Cardiac muscle cell (in vitro differentiated cells and primary cell): Measurements from ENCODE around the gene ESYT3. TPM values are rescaled to one million over a fixed set of nuclear protein-coding genes. Genes with fewer than 3 reads are reported as not detected.

Experiments
- DNase-seq, 2 donors: peaks; one replicate each; pipeline versions ENCODE4 v3.0.0 to v3.0.0-alpha.2; 2010 to 2017; ENCODE audit warnings: low read depth in 1 of 2, low spot score in 1 of 2
- H3K27ac ChIP-seq: fragments of 200-600 bp; sonication (generic); 2 replicates; pipeline ENCODE4 v1.5.1; 2016
- H3K27me3 ChIP-seq: fragments of 200-600 bp; sonication (generic); 2 replicates; pipeline ENCODE4 v1.6.0; 2016; ENCODE audit warnings: control low read depth
- H3K36me3 ChIP-seq: fragments of 200-600 bp; sonication (generic); 2 replicates; pipeline ENCODE4 v1.5.1; 2016; ENCODE audit warnings: control low read depth
- H3K4me1 ChIP-seq: fragments of 200-600 bp; sonication (generic); 2 replicates; pipeline ENCODE4 v1.8.1; 2017; ENCODE audit warnings: low read depth, mild to moderate bottlenecking, mixed run types
- H3K4me3 ChIP-seq: fragments of 200-600 bp; sonication (generic); 2 replicates; pipeline ENCODE4 v1.5.1; 2016; ENCODE audit warnings: mild to moderate bottlenecking
- H3K9me3 ChIP-seq: fragments of 200-600 bp; sonication (generic); 2 replicates; pipeline ENCODE4 v1.5.1; 2017; ENCODE audit warnings: low read depth, mild to moderate bottlenecking, control low read depth
- CTCF ChIP-seq: IDR thresholded peaks from 2 replicates; pipeline ENCODE4 v1.5.1; 2012; ENCODE audit warnings: low read depth, mild to moderate bottlenecking, low read length
- polyA plus RNA-seq: library from polyadenylated mRNA; unstranded; fragments of >200 nt; fragmentation: Nextera tagmentation; extraction: Ambion mirVana; gene quantifications from 2 replicates; pipeline ENCODE4 v1.2.1, GENCODE V29; 2016
- total RNA-seq: library from RNA; depleted of rRNA; stranded (reverse); fragments of >200 nt; gene quantifications from 2 replicates; pipeline ENCODE4 v1.2.3, GENCODE V29; 2016

The ESYT3 gene
- total and polyA plus RNA-seq, 2 experiments from 2014 or later: 1.8 to 6.3 TPM

GRCh38 chr3:138441256-138441655 lies 6.8 kb downstream of the ESYT3 start:
- H3K36me3 ChIP-seq: no peaks in the 10 kb centered on the region
- peaks cover 29% of the 10 kb centered on the region for H3K4me1 ChIP-seq
- TF ChIP-seq CTCF: no peak
- DNase-seq: no peak
- no peak overlapping the region for H3K4me3 ChIP-seq
- no peak overlapping the region for H3K27ac ChIP-seq
- H3K9me3 ChIP-seq: no peaks in the 10 kb centered on the region
- H3K27me3 ChIP-seq: peaks cover 12% of the 10 kb centered on the region

GRCh38 chr3:138441742-138442141 lies 7.3 kb downstream of the ESYT3 start:
- no peak overlapping the region for H3K4me3 ChIP-seq
- DNase-seq: peak in 1 of 2 donors; percentile 53
- no peak for TF ChIP-seq CTCF

GRCh38 chr3:138442433-138442832 lies 8.0 kb downstream of the ESYT3 start:
- Histone ChIP-seq H3K27ac (peak overlapping the region; percentile 51), H3K4me3 (no peak overlapping the region), H3K27me3 (peaks cover 4% of the 10 kb centered on the region), H3K4me1 (peaks cover 29% of the 10 kb centered on the region), H3K9me3 (no peaks in the 10 kb centered on the region), H3K36me3 (no peaks in the 10 kb centered on the region)
- TF ChIP-seq CTCF: no peak
- DNase-seq: peak in 1 of 2 donors; percentile 57

More at GRCh38 chr3:138441742-138442141, 7.3 kb downstream of the ESYT3 start:
- H3K27ac ChIP-seq: no peak overlapping the region
- H3K4me1 ChIP-seq: peaks cover 29% of the 10 kb centered on the region
- peaks cover 7% of the 10 kb centered on the region for H3K27me3 ChIP-seq
- no peaks in the 10 kb centered on the region for H3K36me3 ChIP-seq
- H3K9me3 ChIP-seq: no peaks in the 10 kb centered on the region

GRCh38 chr3:138443091-138443490 lies 8.7 kb downstream of the ESYT3 start:
- DNase-seq: no peak
- Histone ChIP-seq H3K4me3 (no peak overlapping the region), H3K36me3 (no peaks in the 10 kb centered on the region), H3K9me3 (no peaks in the 10 kb centered on the region), H3K27ac (peak overlapping the region; percentile 51), H3K4me1 (peaks cover 29% of the 10 kb centered on the region), H3K27me3 (peaks cover 2% of the 10 kb centered on the region)
- TF ChIP-seq CTCF: no peak

GRCh38 chr3:138443521-138444503 lies 9.4 kb downstream of the ESYT3 start:
- H3K9me3 ChIP-seq: no peaks in the 10 kb centered on the region
- TF ChIP-seq CTCF: no peak
- H3K4me3 ChIP-seq: no peak overlapping the region
- DNase-seq: no peak
- no peaks in the 10 kb centered on the region for H3K36me3 ChIP-seq
- no peaks in the 10 kb centered on the region for H3K27me3 ChIP-seq
- H3K4me1 ChIP-seq: peaks cover 29% of the 10 kb centered on the region
- H3K27ac ChIP-seq: no peak overlapping the region
